Suppressor macrophage treated with lipopolysaccharide for 4 hours (primary cell): ENCODE measurements around the gene CDCA7.
A peak's percentile ranks its signal among the peaks of the same experiment; 100 is the strongest.
"Not testable (repeated sequence)": the region's sequence is repeated elsewhere in the genome, so short reads cannot be mapped to it uniquely, and the experiment has no call there.

Source experiments
- DNase-seq: peaks from one replicate; pipeline ENCODE4 v3.0.0-alpha.2; 2020

CDCA7 gene

GRCh38 chr2:173359231-173359630 lies 4.6 kb downstream of the CDCA7 start:
- DNase-seq = no peak

DNA sequence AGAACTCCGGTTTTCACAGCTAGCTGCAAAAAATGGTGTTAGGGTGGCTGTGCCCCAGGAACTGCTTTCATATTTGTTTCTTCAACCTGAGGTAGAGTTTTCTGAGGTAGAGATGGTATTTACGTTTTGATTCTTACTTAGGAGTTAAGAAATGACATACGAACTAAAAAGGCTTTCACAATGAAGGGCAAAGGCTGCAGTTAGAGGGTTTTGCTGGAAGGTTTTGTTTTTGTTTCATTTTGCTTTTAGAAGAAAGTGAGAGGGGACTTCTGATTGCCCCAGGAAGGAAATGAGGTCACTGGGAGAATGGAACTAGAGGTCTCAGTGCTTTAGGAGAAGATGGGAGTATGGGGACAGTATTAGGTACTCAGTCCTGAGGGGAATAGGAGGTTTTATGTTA lies 15.5 kb downstream of the CDCA7 start:
- DNase-seq = peak; percentile 61

DNA sequence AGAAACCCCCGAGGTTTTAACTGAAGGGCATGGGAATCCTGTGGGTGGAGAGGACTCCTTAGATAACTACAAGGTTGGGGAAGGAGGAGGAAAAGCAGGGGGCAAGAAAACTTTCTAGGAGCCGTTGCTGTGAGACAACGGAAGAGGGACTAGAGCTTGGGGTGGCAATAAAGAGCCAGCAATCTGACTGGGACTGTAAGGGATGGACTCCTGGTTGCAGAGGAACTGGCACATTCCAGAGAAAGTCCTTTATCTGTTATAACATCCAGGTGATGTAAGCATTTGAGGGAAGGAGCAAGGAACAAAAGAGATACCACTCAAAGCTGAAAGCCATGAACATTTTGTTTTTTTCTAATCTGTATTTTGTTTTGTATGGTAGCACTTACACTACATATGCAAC lies 16.4 kb downstream of the CDCA7 start:
- no peak for DNase-seq

DNA sequence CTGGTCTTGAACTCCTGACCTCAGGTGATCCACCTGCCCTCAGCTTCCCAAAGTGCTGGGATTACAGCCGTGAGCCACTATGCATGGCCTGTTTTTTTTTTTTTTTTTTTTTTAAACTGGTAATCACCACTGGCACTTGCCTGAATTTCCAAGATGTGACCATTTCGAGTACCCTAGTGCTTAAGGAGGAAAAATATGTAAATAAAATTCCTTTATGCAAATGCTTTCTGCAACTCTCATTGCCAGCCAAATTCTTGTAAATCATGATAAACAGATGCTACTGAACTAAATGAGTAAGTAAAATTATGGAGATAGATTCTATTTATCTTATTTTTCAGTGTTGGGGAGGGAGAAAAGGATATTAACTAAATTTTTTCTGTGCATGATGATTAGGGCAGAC lies 18.6 kb downstream of the CDCA7 start:
- DNase-seq = no peak

GRCh38 chr2:173374634-173375033 lies 20.0 kb downstream of the CDCA7 start:
- DNase-seq = no peak

DNA sequence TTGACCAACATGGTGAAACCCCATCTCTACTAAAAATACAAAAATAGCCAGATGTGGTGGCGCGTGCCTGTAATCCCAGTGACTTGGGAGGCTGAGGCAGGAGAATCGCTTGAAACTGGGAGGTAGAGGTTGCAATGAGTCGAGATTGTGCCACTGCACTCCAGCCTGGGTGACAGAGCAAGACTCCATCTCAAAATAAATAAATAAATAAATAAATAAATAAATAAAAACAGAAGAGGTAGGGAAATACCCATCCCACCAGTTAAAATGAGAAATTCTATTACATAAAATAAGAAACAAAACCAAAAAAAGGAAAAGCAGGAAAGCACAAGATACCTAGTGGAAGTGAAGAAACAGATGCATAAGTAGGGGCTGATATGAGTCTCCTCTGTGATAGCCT lies 30.9 kb downstream of the CDCA7 start:
- not testable (repeated sequence) for DNase-seq

DNA sequence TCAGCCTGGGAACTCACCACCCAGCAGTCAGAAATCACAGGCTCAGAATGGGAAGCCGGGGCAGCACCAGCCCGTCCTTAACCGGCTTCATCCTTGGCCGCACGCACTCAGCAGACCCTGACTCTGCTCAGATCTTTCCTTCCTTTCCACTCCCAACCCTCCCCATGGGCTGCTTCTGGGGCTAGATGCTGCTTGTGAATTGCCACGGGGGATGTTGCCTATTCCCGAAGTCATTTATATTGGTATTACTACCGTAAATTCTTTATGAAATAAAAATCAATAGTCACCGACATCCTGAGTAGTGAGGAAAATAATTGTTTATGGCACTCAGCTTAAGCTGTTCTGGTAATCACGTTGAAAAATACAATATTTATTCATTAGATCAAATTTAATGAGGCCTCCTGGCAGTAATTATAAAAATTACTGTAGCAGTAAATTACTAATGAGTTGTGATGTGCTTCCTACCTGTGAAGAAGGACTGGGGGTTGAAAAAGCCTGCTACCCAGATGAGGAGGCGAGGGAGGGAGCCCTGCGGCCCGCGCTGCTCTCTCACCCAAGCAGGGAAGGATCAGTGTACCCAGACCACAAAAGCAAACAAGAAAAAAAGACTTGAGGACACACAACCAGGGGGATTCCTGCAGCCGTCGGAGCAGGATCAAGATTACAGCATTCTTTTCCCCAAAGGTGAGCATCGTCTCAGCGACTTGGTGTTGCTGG lies 31.5 kb downstream of the CDCA7 start:
- DNase-seq = no peak

DNA sequence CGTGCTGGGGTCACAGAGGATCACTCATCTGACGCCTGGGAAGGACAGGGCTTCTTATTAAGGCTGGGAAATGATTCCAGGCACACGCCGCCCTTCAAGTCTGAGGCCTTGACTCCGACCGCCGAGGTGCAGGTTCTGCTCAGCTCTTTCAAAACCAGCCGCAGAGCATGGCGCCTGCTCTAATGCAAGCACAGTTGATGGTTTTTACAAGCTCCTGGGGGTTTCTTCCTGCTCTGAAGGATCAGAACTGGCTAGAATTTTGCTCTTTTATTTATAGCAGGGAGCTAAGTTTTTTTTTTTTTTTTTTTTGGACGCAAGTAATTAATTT lies 32.0 kb downstream of the CDCA7 start:
- DNase-seq = no peak

- DNase-seq = no peak
These were observed 32.4 kb downstream of the CDCA7 start for GRCh38 chr2:173387079-173387478.

GRCh38 chr2:173387660-173388059 lies 33.0 kb downstream of the CDCA7 start:
- DNase-seq = no peak

GRCh38 chr2:173388795-173389194 lies 34.1 kb downstream of the CDCA7 start:
- no peak for DNase-seq

GRCh38 chr2:173390036-173390435 lies 35.4 kb downstream of the CDCA7 start:
- no peak for DNase-seq

GRCh38 chr2:173392731-173393130 lies 38.1 kb downstream of the CDCA7 start:
- no peak for DNase-seq

- DNase-seq = no peak
These were observed 38.5 kb downstream of the CDCA7 start for GRCh38 chr2:173393186-173393585.

- DNase-seq = no peak
These were observed 39.0 kb downstream of the CDCA7 start for GRCh38 chr2:173393636-173394035.

DNA sequence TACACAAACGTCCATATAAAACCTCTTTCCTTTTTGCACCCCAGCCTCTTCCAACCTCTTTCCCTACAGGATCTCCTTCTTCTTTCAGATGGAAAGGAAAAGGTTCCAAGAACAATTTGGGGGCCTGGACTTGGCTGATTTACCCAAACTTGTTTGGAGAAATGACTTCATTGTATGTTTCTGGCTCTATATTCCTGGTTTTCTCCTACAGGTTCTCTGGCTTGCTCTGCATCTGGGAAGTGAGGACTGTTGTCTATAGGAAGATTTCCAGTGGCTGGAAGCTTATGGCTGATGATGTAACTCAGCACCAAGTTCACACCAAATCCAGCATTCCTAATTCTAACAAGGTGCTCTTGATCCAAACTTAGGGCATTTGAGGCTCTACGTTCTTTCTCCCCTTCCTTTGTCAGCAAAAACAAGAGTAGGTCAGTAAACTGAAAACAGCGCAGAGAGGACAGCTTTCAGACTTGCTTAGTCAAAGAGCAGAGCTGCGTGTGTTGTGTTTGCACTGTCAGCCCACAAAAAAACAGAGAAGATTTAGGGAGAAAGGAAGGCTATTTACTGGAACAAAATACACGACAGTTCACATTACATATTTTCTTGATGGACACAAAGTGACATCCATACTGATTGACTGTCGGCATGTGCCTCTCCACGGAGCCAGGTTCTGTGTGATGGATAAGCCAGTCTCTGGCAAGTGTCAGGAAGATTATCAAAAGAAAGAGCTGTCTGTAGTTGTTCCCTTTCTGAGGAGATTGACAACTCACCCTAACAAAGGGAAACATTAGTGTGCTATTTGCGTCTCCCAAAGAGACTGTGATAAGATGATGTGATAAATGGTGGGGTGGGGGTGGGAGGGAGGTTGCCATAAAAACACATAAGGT lies 39.7 kb downstream of the CDCA7 start:
- no peak for DNase-seq

DNA sequence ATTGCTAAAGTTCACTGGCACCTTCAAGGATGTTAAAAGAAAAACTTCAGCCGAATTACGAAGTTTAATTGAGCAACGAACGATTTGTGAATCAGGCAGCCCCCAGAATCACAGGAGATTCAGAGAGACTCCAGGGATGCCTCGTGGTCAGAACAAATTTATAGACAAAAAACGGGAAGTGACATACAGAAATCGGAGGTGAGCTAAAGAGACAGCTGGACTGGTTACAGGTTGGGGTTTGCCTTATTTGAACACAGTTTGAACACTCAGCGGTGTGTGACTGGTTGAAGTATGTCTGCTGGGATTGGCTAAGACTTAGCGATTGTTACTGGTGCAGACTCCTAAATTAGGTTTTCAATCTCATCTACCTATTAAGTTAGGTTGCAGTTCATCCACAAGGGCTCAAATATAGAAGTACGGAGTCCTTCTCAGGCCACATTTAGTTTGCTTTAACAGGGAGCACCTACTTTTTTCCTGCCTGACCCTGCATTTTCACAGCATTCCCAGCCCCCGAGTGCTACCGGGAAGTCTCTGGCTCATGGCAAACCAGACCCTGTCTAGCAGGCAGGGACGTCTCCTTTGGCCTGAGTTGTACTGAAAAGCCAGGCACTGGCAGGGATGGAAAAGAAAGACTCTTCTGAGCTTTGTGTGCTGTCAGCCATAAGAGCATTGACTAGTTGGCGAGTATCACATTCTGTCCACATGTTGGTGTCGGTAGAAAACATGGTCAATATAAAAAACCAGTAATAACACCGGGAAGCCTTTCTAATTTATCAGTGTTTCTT lies 41.1 kb downstream of the CDCA7 start:
- DNase-seq = no peak

DNA sequence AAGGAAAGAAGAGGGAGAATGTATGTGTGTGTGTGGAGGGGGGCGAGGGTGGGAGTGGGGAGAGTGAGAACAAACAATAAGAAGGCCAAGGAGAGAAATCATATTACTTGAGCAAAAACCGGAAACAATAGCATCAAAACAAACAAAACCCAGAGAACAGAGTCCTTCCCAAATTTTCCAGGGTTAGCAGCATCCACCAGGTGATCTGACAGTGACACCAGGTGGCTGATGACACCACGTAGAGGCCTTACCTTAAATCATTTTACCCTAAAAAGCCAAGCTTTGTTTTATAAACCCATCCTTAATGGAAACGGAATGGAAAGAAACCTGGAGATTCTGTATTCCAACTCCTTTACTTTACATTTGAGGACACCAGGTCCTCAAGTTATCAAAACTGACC lies 42.9 kb downstream of the CDCA7 start:
- no peak for DNase-seq

- no peak for DNase-seq
These were observed 44.6 kb downstream of the CDCA7 start for GRCh38 chr2:173399229-173399628.

- DNase-seq = no peak
These were observed 46.1 kb downstream of the CDCA7 start for GRCh38 chr2:173400760-173401159.

DNA sequence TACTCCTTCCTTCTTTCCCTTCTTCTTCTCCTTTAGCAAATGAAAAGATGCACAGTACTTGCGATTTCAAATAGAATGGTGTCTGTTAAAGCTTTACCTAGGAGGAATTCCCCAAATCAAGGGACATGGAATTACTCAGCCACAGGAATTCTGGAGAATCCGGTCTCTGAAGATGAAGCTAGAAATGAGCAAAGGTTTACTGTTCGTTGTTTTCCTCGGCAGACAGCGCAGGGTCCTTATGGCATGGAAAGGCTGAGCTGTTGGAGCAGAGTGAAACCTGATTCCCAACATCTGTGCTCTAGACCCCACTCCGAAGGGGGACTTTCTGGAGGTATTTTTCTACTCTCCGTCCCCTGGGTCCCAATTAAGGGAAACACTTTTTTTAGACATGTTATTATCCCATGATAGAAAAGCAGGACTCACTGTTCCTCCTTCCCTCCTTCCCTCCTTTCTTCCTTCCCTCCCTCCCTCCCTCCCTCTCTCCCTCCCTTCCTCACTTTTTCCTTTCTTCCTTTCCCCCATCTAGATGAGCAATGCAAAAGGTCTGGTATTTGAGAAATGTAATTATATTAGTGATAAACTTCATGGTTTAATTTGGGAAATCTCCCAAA lies 47.1 kb downstream of the CDCA7 start:
- DNase-seq = no peak

DNA sequence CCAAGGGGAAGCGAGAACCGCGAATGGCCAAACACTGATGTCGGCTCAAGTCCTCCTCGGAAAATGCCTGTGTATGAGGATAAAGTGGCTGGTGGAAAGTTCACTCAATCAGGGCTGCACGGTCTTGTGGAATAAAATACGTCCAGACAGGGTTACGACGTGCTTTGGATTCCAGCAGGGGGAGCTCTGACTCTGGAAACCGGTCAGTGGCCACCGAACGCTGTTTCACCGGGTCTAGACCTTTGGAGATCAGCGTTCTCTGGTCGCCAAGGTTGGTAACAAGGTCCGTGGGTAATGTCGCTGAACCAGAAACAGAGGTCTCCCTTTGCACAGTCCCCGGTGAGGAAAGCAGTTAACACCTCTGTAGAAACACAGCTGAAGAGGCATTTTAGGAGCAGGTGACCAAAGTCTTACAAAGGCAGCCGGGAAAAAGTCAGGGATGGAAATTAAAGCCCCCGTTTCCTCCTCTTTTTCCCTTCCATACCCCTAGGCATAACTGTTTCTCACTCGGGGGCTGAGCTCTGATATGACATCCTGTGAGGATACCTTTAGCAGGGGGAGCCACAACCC lies 47.8 kb downstream of the CDCA7 start:
- DNase-seq = peak; percentile 88
